ENCODE results near the gene WNT5A.
"Not testable (repeated sequence)": the region's sequence is repeated elsewhere in the genome, so short reads cannot be mapped to it uniquely, and the experiment has no call there.

The WNT5A gene

GRCh38 chr3:55505102-55505501, 18.0 kb upstream of the WNT5A start:
- not testable (repeated sequence) for DNase-seq

GRCh38 chr3:55501905-55502304, 14.8 kb upstream of the WNT5A start:
- no peak for DNase-seq

- DNase-seq, result no peak
These were observed 13.6 kb upstream of the WNT5A start for GRCh38 chr3:55500555-55501330.

- DNase-seq, result no peak
These were observed 11.4 kb upstream of the WNT5A start for GRCh38 chr3:55498520-55498919.

GRCh38 chr3:55497250-55497649, 10.1 kb upstream of the WNT5A start:
- no peak for DNase-seq

GRCh38 chr3:55494976-55495375, 7.9 kb upstream of the WNT5A start:
- DNase-seq, result no peak

- no peak for DNase-seq
These were observed 5.9 kb upstream of the WNT5A start for GRCh38 chr3:55492976-55493375.

- no peak for DNase-seq
These were observed 4.2 kb upstream of the WNT5A start for GRCh38 chr3:55491296-55491816.

GRCh38 chr3:55490276-55490913, 3.3 kb upstream of the WNT5A start:
- no peak for DNase-seq

GRCh38 chr3:55489798-55490132, 2.7 kb upstream of the WNT5A start:
- no peak for DNase-seq

GRCh38 chr3:55488398-55489055, 1.4 kb upstream of the WNT5A start:
- no peak for DNase-seq

GRCh38 chr3:55487381-55488241, 505 bp upstream of the WNT5A start:
- no peak for DNase-seq

- no peak for DNase-seq
These were observed 827 bp downstream of the WNT5A start for GRCh38 chr3:55486101-55486856.

GRCh38 chr3:55484801-55485791, 2.0 kb downstream of the WNT5A start:
- DNase-seq, result no peak

- no peak for DNase-seq
These were observed 2.9 kb downstream of the WNT5A start for GRCh38 chr3:55484191-55484689.

- DNase-seq, result no peak
These were observed 3.7 kb downstream of the WNT5A start for GRCh38 chr3:55483196-55484095.

- no peak for DNase-seq
These were observed 4.5 kb downstream of the WNT5A start for GRCh38 chr3:55482496-55483195.

GRCh38 chr3:55481744-55482495, 5.2 kb downstream of the WNT5A start:
- DNase-seq, result no peak
